ENCODE results near the gene TM4SF1. TPM values are rescaled to one million over a fixed set of nuclear protein-coding genes. Genes with fewer than 3 reads are reported as not detected.

The TM4SF1 gene
- total RNA-seq, 1 experiment from 2014 or later, result 0.66 TPM

DNA sequence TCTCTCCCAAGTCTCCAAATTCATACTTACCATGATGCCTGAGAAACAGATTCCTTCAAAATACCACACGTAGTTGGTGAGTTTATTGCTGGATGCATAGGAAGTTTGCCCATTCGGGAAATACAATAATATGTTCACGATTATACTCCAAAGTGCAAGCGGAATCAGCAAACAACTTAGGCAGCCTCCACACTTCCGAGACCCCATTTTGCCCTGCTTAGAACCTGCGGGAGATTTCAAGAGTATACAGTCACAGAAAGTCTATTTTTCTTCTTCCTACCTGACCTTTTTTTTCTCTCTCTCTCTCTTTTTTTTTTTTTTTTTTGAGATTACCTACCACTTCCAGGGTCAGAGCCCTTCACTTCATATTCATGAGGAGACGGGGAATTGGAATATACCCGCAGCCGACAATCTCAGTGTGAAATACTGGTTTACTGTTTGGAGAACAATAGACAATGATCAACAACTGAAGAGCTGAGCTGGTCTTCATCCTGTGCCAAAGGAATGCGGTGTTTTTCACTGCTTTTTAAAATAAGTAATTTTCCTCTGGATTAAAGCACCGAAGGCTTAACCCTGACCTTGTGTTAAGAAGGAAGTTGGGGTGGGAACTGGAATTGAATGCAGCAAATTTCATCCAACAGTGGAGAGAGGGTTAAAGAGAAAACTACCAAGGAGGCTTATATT lies 44.1 kb downstream of the TM4SF1 start, which contains the start of gene TM4SF18:
TM4SF18 (minus strand) TSS at position 461 of the 684 bp plus-strand sequence; CDS start at position 207, 254 bp downstream.
- peak within 1 kb of the TSS in 1 of 2 experiments; percentile 14; a peak in 1 of 4 replicates for H3K4me3 ChIP-seq (replicated peaks in 1 of 2; ENCODE audit: low read depth in 1 of 2, low read length in 2 of 2)
- intact Hi-C loops (cut with micrococcal nuclease), result no loop called here
- peak within 1 kb of the TSS; percentile 26 for H3K9ac ChIP-seq (ENCODE audit: low read length)
- H3K36me3 ChIP-seq (ENCODE audit: control insufficient read depth in 1 of 2, insufficient read depth in 2 of 2, low read length in 2 of 2), result no peaks in the 10 kb centered on the region
- no TSS peak for BruUV-seq (replicated peaks)
- CTCF ChIA-PET, result interaction anchor here (0.9 to 2.5 kb wide), 9 partner anchors 9 to 378 kb away, joined by 3 to 16 read pairs (median 5); no protein-coding TSS in a partner anchor
- H4K20me1 ChIP-seq (ENCODE audit: insufficient read depth), result no peaks in the 10 kb centered on the region
- no peaks in the 10 kb centered on the region for H3K27me3 ChIP-seq (ENCODE audit: insufficient read depth, low read length)
- ATAC-seq (peak; percentile 49; the same call in 1 of the 2 replicates), DNase-seq (ENCODE audit: low read depth, low spot score) (no peak)
- peak within 1 kb of the TSS; percentile 70 for H2AFZ ChIP-seq (ENCODE audit: low read depth, low read length, poor library complexity, severe bottlenecking)
- no peaks in the 10 kb centered on the region for H3K79me2 ChIP-seq (ENCODE audit: insufficient read depth, low read length)
- POLR2A ChIA-PET, result no interaction called here
- peak within 1 kb of the TSS; percentile 52 for H3K4me2 ChIP-seq (ENCODE audit: low read length)
- RAD21 ChIA-PET (ENCODE audit: low non-redundant PET in 1 of 2, low total read pairs in 2 of 2, uncharacterized antibody in 2 of 2, unreplicated experiment in 2 of 2), result interaction anchor here (0.9 to 1.1 kb wide), 4 partner anchors 11 to 378 kb away, joined by 3 to 5 read pairs (median 4); no protein-coding TSS in a partner anchor
- no peaks in the 10 kb centered on the region for H3K9me2 ChIP-seq (ENCODE audit: insufficient read depth)
- no peak for TF ChIP-seq POLR2A (IDR thresholded peaks at IDR 0.05; ENCODE audit: borderline replicate concordance, extremely low read depth, insufficient read depth, insufficient read length)
- TF ChIP-seq, protein P1, sequence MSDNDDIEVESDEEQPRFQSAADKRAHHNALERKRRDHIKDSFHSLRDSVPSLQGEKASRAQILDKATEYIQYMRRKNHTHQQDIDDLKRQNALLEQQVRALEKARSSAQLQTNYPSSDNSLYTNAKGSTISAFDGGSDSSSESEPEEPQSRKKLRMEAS (IDR thresholded peaks at IDR 0.05), result no peak
- TF ChIP-seq RAD21 (IDR thresholded peaks at IDR 0.05; ENCODE audit: low read depth), result no peak
- TF ChIP-seq FOSL1 (IDR thresholded peaks at IDR 0.05; ENCODE audit: low read depth), result no peak
- TF ChIP-seq SP1 (IDR thresholded peaks at IDR 0.05; ENCODE audit: low read depth), result no peak
- no peak for TF ChIP-seq ELF1 (IDR thresholded peaks at IDR 0.05; ENCODE audit: borderline replicate concordance, low read depth)
- no peak for TF ChIP-seq JUND (IDR thresholded peaks at IDR 0.05)
- no peak for TF ChIP-seq CTCF (IDR thresholded peaks at IDR 0.05 in 2 of 3, conservative IDR thresholded peaks at IDR 0.05 in 1 of 3; ENCODE audit: borderline replicate concordance in 1 of 3, insufficient read depth in 1 of 3, low read depth in 2 of 3, low read length in 2 of 3)
- TF ChIP-seq, protein P2, sequence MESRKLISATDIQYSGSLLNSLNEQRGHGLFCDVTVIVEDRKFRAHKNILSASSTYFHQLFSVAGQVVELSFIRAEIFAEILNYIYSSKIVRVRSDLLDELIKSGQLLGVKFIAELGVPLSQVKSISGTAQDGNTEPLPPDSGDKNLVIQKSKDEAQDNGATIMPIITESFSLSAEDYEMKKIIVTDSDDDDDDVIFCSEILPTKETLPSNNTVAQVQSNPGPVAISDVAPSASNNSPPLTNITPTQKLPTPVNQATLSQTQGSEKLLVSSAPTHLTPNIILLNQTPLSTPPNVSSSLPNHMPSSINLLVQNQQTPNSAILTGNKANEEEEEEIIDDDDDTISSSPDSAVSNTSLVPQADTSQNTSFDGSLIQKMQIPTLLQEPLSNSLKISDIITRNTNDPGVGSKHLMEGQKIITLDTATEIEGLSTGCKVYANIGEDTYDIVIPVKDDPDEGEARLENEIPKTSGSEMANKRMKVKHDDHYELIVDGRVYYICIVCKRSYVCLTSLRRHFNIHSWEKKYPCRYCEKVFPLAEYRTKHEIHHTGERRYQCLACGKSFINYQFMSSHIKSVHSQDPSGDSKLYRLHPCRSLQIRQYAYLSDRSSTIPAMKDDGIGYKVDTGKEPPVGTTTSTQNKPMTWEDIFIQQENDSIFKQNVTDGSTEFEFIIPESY (IDR thresholded peaks at IDR 0.05; ENCODE audit: extremely low read depth, insufficient replicate concordance, low read length), result no peak
- no peak for TF ChIP-seq CBX3 (IDR thresholded peaks at IDR 0.05; ENCODE audit: low read depth)
- TF ChIP-seq, protein P3, sequence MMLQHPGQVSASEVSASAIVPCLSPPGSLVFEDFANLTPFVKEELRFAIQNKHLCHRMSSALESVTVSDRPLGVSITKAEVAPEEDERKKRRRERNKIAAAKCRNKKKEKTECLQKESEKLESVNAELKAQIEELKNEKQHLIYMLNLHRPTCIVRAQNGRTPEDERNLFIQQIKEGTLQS (IDR thresholded peaks at IDR 0.05), result no peak
- no peak for TF ChIP-seq POLR2AphosphoS5 (IDR thresholded peaks at IDR 0.05; ENCODE audit: low read depth, low read length)
- no peak for TF ChIP-seq TCF7L2 (IDR thresholded peaks at IDR 0.05; ENCODE audit: borderline replicate concordance, extremely low read depth, insufficient read depth, insufficient read length)
- no peak for TF ChIP-seq EZH2phosphoT487 (IDR thresholded peaks at IDR 0.05; ENCODE audit: borderline replicate concordance)
- TF ChIP-seq YY1 (IDR thresholded peaks at IDR 0.05; ENCODE audit: extremely low read depth, insufficient replicate concordance, low read depth, low read length), result no peak
- TF ChIP-seq SIN3A (IDR thresholded peaks at IDR 0.05; ENCODE audit: low read depth), result no peak
- TF ChIP-seq SRF (IDR thresholded peaks at IDR 0.05; ENCODE audit: low read depth), result no peak
- peaks cover 0 to 41% of the 10 kb centered on the region in 2 experiments; a peak in 2 of 4 replicates for H3K4me1 ChIP-seq (ENCODE audit: control insufficient read depth in 1 of 2, insufficient read depth in 2 of 2, low read length in 2 of 2)
- H3K9me3 ChIP-seq (ENCODE audit: control insufficient read depth in 1 of 2, insufficient read depth in 1 of 2, low read depth in 1 of 2, low read length in 2 of 2), result no peaks in the 10 kb centered on the region
- H3K27ac ChIP-seq (ENCODE audit: low read depth, low read length), result no peak within 1 kb of the TSS
